ENCODE results near the gene TNFRSF25.

TNFRSF25 gene, protein sequence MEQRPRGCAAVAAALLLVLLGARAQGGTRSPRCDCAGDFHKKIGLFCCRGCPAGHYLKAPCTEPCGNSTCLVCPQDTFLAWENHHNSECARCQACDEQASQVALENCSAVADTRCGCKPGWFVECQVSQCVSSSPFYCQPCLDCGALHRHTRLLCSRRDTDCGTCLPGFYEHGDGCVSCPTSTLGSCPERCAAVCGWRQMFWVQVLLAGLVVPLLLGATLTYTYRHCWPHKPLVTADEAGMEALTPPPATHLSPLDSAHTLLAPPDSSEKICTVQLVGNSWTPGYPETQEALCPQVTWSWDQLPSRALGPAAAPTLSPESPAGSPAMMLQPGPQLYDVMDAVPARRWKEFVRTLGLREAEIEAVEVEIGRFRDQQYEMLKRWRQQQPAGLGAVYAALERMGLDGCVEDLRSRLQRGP

DNA sequence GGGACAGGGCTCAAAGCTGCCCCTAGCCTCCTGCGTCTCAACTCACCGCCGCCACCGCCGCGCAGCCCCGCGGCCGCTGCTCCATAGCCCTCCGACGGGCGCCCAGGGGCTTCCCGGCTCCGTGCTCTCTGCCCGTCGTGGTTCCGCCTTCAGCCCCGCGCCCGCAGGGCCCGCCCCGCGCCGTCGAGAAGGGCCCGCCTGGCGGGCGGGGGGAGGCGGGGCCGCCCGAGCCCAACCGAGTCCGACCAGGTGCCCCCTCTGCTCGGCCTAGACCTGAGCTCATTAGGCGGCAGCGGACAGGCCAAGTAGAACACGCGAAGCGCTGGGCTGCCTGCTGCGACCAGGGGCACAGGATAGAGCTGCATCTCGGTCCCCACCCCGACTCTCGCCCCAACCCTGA lies at the start of gene TNFRSF25:
TNFRSF25 (minus strand) TSS at position 151 of the 400 bp plus-strand sequence; CDS start at position 85, 66 bp downstream.
- Histone ChIP-seq H3K79me2 (ENCODE audit: insufficient read depth, low read depth) (no peaks in the 10 kb centered on the region), H3K27me3 (ENCODE audit: insufficient read depth, low read depth) (peaks cover 34% of the 10 kb centered on the region), H3K27ac (no peak within 1 kb of the TSS), H3K9ac (no peak within 1 kb of the TSS), H3K36me3 (ENCODE audit: insufficient read depth) (no peaks in the 10 kb centered on the region), H3K4me2 (no peak within 1 kb of the TSS), H4K20me1 (ENCODE audit: insufficient read depth) (no peaks in the 10 kb centered on the region), H3K4me3 (IDR thresholded peaks at IDR 0.05; ENCODE audit: insufficient read depth, low read depth, low read length) (no peak within 1 kb of the TSS), H3K4me1 (ENCODE audit: low read depth, poor library complexity, severe bottlenecking) (no peaks in the 10 kb centered on the region), H2AFZ (ENCODE audit: low read depth) (no peak within 1 kb of the TSS)
- TF ChIP-seq, protein P1, sequence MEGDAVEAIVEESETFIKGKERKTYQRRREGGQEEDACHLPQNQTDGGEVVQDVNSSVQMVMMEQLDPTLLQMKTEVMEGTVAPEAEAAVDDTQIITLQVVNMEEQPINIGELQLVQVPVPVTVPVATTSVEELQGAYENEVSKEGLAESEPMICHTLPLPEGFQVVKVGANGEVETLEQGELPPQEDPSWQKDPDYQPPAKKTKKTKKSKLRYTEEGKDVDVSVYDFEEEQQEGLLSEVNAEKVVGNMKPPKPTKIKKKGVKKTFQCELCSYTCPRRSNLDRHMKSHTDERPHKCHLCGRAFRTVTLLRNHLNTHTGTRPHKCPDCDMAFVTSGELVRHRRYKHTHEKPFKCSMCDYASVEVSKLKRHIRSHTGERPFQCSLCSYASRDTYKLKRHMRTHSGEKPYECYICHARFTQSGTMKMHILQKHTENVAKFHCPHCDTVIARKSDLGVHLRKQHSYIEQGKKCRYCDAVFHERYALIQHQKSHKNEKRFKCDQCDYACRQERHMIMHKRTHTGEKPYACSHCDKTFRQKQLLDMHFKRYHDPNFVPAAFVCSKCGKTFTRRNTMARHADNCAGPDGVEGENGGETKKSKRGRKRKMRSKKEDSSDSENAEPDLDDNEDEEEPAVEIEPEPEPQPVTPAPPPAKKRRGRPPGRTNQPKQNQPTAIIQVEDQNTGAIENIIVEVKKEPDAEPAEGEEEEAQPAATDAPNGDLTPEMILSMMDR (conservative IDR thresholded peaks at IDR 0.05; ENCODE audit: low read depth, low read length), result no peak

DNA sequence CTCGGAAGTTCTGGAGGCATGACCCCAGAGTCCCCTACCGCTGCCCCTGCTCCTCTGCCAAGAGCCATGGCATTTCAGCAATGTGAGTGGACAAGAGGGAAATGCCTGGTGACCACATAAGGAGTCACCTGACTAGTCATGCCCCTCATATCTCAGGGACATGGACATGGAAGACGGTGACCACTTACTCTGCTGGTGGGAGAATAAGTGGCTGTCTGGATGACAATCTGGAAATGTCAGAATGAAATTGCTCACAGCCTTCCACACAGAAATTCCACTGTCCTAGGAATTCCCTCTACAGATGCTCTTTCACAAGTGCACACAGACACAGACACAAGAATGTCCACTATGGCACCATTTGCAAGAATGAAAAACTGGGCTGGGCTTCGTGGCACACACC lies 49.8 kb upstream of the TNFRSF25 start:
- Histone ChIP-seq H3K36me3 (ENCODE audit: insufficient read depth) (no peaks in the 10 kb centered on the region), H3K79me2 (ENCODE audit: insufficient read depth, low read depth) (no peaks in the 10 kb centered on the region), H3K9ac (no peak overlapping the region), H3K4me2 (no peak overlapping the region), H3K4me1 (ENCODE audit: low read depth, poor library complexity, severe bottlenecking) (no peaks in the 10 kb centered on the region), H3K27me3 (ENCODE audit: insufficient read depth, low read depth) (no peaks in the 10 kb centered on the region; the same call in 1 of the 2 replicates), H3K4me3 (IDR thresholded peaks at IDR 0.05; ENCODE audit: insufficient read depth, low read depth, low read length) (no peak overlapping the region), H2AFZ (ENCODE audit: low read depth) (no peak overlapping the region), H4K20me1 (ENCODE audit: insufficient read depth) (no peaks in the 10 kb centered on the region), H3K27ac (no peak overlapping the region)
- TF ChIP-seq, protein P1 (conservative IDR thresholded peaks at IDR 0.05; ENCODE audit: low read depth, low read length), result no peak

DNA sequence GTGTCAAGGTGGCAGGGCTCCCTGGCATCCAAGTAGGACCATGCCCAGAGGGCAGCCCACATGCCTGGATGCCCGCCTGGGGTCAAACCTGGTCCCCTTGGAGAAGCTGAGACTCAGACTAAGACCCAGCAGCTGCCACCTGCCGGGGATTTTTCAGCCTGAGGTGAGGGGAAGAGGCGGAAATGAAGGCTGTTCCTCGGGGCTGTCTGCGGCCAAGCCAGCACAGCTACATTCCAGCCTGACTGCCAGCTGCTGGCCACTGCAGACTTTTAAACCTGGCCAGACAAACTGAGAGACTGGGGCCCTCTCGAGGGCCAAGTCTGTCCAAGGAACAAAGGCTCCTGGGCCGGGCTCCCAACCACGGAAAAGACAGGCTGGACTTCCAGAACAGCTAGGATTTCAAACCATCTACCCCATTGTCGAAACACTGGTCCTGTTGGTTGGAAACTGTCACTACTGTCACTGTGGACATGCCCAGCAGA lies 47.4 kb upstream of the TNFRSF25 start:
- Histone ChIP-seq H3K27ac (no peak overlapping the region), H3K27me3 (ENCODE audit: insufficient read depth, low read depth) (peaks cover 13% of the 10 kb centered on the region; the same call in 1 of the 2 replicates), H3K9ac (no peak overlapping the region), H4K20me1 (ENCODE audit: insufficient read depth) (no peaks in the 10 kb centered on the region), H3K79me2 (ENCODE audit: insufficient read depth, low read depth) (no peaks in the 10 kb centered on the region), H3K4me1 (ENCODE audit: low read depth, poor library complexity, severe bottlenecking) (no peaks in the 10 kb centered on the region), H3K4me3 (IDR thresholded peaks at IDR 0.05; ENCODE audit: insufficient read depth, low read depth, low read length) (no peak overlapping the region), H2AFZ (ENCODE audit: low read depth) (no peak overlapping the region), H3K4me2 (no peak overlapping the region), H3K36me3 (ENCODE audit: insufficient read depth) (no peaks in the 10 kb centered on the region)
- TF ChIP-seq, protein P1 (conservative IDR thresholded peaks at IDR 0.05; ENCODE audit: low read depth, low read length), result no peak

DNA sequence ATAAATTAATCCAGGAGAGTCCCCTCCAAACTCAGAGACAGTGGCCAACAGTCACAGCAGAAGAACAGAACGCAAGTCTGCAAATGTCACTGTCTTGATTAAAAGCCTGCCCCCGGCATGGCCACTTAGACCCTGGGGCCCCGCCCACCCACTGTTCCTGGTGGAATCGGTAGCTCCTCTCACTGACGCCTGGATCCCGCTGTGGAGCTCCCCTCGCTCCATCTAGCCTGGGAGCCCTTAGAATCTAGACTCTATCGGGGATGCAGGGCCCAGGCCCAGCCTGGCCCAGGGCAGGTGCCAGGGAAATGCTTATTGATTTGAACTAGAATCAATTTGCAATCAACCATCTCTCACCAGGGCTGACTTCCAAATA lies 46.9 kb upstream of the TNFRSF25 start:
- H3K4me2 ChIP-seq, result no peak overlapping the region
- TF ChIP-seq, protein P1 (conservative IDR thresholded peaks at IDR 0.05; ENCODE audit: low read depth, low read length), result no peak
- H3K36me3 ChIP-seq (ENCODE audit: insufficient read depth), result no peaks in the 10 kb centered on the region
- H3K4me3 ChIP-seq (IDR thresholded peaks at IDR 0.05; ENCODE audit: insufficient read depth, low read depth, low read length), result no peak overlapping the region
- H4K20me1 ChIP-seq (ENCODE audit: insufficient read depth), result no peaks in the 10 kb centered on the region
- H3K9ac ChIP-seq, result no peak overlapping the region
- no peak overlapping the region for H2AFZ ChIP-seq (ENCODE audit: low read depth)
- no peak overlapping the region for H3K27ac ChIP-seq
- H3K4me1 ChIP-seq (ENCODE audit: low read depth, poor library complexity, severe bottlenecking), result no peaks in the 10 kb centered on the region
- H3K79me2 ChIP-seq (ENCODE audit: insufficient read depth, low read depth), result no peaks in the 10 kb centered on the region
- H3K27me3 ChIP-seq (ENCODE audit: insufficient read depth, low read depth), result peaks cover 17% of the 10 kb centered on the region; the same call in 1 of the 2 replicates

Data from KMS-11 (cell line).